Smooth muscle cell (in vitro differentiated cells): ENCODE data around the gene DNAAF2. TPM values are rescaled to one million over a fixed set of nuclear protein-coding genes. Genes with fewer than 3 reads are reported as not detected.
A peak's percentile ranks its signal among the peaks of the same experiment; 100 is the strongest.

Experiments used
- DNase-seq: peaks from one replicate; lab custom pipeline; 2025; ENCODE audit not compliant: unreplicated experiment; lab: John Stamatoyannopoulos, UW
- H2AFZ ChIP-seq: fragments of 200-600 bp; sonication (generic); 2 replicates; pipeline ENCODE4 v1.6.0; 2016; ENCODE audit warnings: antibody characterized with exemption, low read depth, mild to moderate bottlenecking
- H3F3A ChIP-seq: fragments of 200-600 bp; sonication (generic); 2 replicates; pipeline ENCODE4 v1.6.0; 2017; ENCODE audit warnings: antibody characterized with exemption, low read depth
- H3K27ac ChIP-seq: fragments of 200-600 bp; sonication (generic); 2 replicates; pipeline ENCODE4 v1.5.1; 2016; ENCODE audit warnings: low read depth, mild to moderate bottlenecking
- H3K27me3 ChIP-seq: fragments of 200-600 bp; sonication (generic); 2 replicates; pipeline ENCODE4 v1.6.1; 2016; ENCODE audit warnings: low read depth, mild to moderate bottlenecking
- H3K36me3 ChIP-seq: fragments of 200-600 bp; sonication (generic); 2 replicates; pipeline ENCODE4 v1.5.1; 2016; ENCODE audit warnings: low read depth
- H3K4me1 ChIP-seq: fragments of 200-600 bp; sonication (generic); 2 replicates; pipeline ENCODE4 v1.5.1; 2016; ENCODE audit warnings: low read depth
- H3K4me2 ChIP-seq: fragments of 200-600 bp; sonication (generic); 2 replicates; pipeline ENCODE4 v1.6.0; 2016; ENCODE audit warnings: mild to moderate bottlenecking
- H3K4me3 ChIP-seq: fragments of 200-600 bp; sonication (generic); 2 replicates; pipeline ENCODE4 v1.5.1; 2016; ENCODE audit warnings: mild to moderate bottlenecking
- H3K79me2 ChIP-seq: fragments of 200-600 bp; sonication (generic); 2 replicates; pipeline ENCODE4 v1.6.0; 2016; ENCODE audit warnings: low read depth, mild to moderate bottlenecking
- H3K9ac ChIP-seq: fragments of 200-600 bp; sonication (generic); 2 replicates; pipeline ENCODE4 v1.6.0; 2016; ENCODE audit warnings: low read depth
- H3K9me3 ChIP-seq: fragments of 200-600 bp; sonication (generic); replicated peaks from 2 replicates; pipeline ENCODE4 v1.5.1; 2016; ENCODE audit warnings: low read depth
- H4K20me1 ChIP-seq: fragments of 200-600 bp; sonication (generic); 2 replicates; pipeline ENCODE4 v1.6.0; 2016; ENCODE audit warnings: low read depth
- WGBS: methylation state at CpG from one replicate; pipeline ENCODE4 v1.1.7; 2016; ENCODE audit warnings: low lambda C conversion rate; 5-methylcytosine and 5-hydroxymethylcytosine counted together
- polyA plus RNA-seq: library from polyadenylated mRNA; unstranded; fragments of >200 nt; fragmentation: Nextera tagmentation; extraction: Ambion mirVana; gene quantifications from 2 replicates; pipeline ENCODE4 v1.2.1, GENCODE V29; 2016
- total RNA-seq: library from RNA; depleted of rRNA; stranded (reverse); fragments of >200 nt; gene quantifications from 2 replicates; pipeline ENCODE4 v1.2.3, GENCODE V29; 2014
- TF ChIP-seq, protein P1 (sequence below): fragments of 200-600 bp; sonication (generic); IDR thresholded peaks from 2 replicates; pipeline ENCODE4 v1.5.1; 2017; ENCODE audit warnings: borderline replicate concordance, mild to moderate bottlenecking, antibody characterized with exemption; ENCODE audit not compliant: insufficient read depth, poor library complexity, severe bottlenecking

The DNAAF2 gene, protein sequence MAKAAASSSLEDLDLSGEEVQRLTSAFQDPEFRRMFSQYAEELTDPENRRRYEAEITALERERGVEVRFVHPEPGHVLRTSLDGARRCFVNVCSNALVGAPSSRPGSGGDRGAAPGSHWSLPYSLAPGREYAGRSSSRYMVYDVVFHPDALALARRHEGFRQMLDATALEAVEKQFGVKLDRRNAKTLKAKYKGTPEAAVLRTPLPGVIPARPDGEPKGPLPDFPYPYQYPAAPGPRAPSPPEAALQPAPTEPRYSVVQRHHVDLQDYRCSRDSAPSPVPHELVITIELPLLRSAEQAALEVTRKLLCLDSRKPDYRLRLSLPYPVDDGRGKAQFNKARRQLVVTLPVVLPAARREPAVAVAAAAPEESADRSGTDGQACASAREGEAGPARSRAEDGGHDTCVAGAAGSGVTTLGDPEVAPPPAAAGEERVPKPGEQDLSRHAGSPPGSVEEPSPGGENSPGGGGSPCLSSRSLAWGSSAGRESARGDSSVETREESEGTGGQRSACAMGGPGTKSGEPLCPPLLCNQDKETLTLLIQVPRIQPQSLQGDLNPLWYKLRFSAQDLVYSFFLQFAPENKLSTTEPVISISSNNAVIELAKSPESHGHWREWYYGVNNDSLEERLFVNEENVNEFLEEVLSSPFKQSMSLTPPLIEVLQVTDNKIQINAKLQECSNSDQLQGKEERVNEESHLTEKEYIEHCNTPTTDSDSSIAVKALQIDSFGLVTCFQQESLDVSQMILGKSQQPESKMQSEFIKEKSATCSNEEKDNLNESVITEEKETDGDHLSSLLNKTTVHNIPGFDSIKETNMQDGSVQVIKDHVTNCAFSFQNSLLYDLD
- total RNA-seq (12.0 and 14.0 TPM in 2 replicates), polyA plus RNA-seq (10.4 and 11.3 TPM in 2 replicates)

DNA sequence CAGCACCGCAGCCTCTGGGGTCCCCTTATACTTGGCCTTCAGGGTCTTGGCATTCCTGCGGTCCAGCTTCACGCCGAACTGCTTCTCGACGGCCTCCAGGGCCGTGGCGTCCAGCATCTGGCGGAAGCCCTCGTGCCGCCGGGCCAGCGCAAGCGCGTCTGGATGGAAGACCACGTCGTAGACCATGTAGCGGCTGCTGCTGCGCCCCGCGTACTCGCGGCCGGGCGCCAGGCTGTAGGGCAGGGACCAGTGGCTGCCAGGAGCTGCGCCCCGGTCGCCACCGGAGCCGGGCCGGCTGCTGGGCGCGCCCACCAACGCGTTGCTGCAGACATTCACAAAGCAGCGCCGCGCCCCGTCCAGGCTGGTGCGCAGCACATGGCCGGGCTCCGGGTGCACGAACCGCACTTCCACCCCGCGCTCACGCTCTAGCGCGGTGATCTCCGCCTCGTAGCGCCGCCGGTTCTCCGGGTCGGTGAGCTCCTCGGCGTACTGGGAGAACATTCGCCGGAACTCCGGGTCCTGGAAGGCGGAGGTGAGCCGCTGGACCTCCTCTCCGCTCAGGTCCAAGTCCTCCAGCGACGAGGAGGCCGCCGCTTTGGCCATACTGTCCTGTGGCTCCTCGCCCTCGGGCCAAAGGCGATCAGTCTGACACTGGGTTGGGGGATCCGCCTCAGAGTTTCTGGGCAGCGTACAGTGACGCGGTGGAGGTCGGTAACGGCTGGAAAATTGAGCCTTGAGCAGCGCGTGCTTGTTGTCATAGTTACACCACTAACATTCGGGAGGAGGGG, at the start of gene DNAAF2:
DNAAF2 (minus strand) TSS at position 698 of the 788 bp plus-strand sequence; CDS start at position 603, 95 bp downstream.
- H3K4me3 ChIP-seq: peak within 1 kb of the TSS; percentile 62
- peak within 1 kb of the TSS; percentile 100 for H3K27ac ChIP-seq
- no peaks in the 10 kb centered on the region for H3K36me3 ChIP-seq
- H4K20me1 ChIP-seq: peaks cover 20% of the 10 kb centered on the region
- TF ChIP-seq, protein P1, sequence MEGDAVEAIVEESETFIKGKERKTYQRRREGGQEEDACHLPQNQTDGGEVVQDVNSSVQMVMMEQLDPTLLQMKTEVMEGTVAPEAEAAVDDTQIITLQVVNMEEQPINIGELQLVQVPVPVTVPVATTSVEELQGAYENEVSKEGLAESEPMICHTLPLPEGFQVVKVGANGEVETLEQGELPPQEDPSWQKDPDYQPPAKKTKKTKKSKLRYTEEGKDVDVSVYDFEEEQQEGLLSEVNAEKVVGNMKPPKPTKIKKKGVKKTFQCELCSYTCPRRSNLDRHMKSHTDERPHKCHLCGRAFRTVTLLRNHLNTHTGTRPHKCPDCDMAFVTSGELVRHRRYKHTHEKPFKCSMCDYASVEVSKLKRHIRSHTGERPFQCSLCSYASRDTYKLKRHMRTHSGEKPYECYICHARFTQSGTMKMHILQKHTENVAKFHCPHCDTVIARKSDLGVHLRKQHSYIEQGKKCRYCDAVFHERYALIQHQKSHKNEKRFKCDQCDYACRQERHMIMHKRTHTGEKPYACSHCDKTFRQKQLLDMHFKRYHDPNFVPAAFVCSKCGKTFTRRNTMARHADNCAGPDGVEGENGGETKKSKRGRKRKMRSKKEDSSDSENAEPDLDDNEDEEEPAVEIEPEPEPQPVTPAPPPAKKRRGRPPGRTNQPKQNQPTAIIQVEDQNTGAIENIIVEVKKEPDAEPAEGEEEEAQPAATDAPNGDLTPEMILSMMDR: no peak
- H2AFZ ChIP-seq: peak within 1 kb of the TSS; percentile 98
- peaks cover 72% of the 10 kb centered on the region for H3K79me2 ChIP-seq
- H3K9ac ChIP-seq: peak within 1 kb of the TSS; percentile 97
- peaks cover 12% of the 10 kb centered on the region for H3F3A ChIP-seq
- no peaks in the 10 kb centered on the region for H3K9me3 ChIP-seq
- H3K27me3 ChIP-seq: no peaks in the 10 kb centered on the region
- peak within 1 kb of the TSS; percentile 100 for H3K4me2 ChIP-seq
- peaks cover 9% of the 10 kb centered on the region for H3K4me1 ChIP-seq
- WGBS: under 1% methylated on average over 79 of the region's 80 CpGs
- DNase-seq: peak; percentile 76

DNA sequence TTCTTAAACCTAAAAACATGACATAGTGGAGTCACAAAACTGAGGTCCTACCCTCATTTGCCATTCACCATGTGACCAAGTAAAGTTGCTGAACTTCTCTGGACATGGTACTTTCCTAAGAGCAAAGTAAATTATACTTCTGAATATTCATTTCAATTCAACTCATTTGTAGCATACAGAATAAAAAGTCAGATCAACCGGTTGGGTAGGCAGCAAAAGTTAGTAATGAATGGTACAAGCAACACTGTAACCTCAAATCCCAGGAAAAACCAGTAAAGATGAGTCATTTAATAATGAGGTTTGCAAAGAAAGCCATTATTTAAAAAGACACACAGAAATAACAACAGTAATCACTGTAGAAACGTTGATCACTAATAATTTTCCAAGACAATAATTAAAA, 44.2 kb upstream of the DNAAF2 start:
- H4K20me1 ChIP-seq: no peaks in the 10 kb centered on the region
- H3K4me1 ChIP-seq: no peaks in the 10 kb centered on the region
- H2AFZ ChIP-seq: no peak overlapping the region
- no peaks in the 10 kb centered on the region for H3F3A ChIP-seq
- peak overlapping the region; percentile 17 for H3K4me2 ChIP-seq
- no peaks in the 10 kb centered on the region for H3K79me2 ChIP-seq
- H3K27me3 ChIP-seq: no peaks in the 10 kb centered on the region
- H3K9me3 ChIP-seq: no peaks in the 10 kb centered on the region
- no peak overlapping the region for H3K9ac ChIP-seq
- peak overlapping the region; percentile 2 for H3K27ac ChIP-seq
- H3K36me3 ChIP-seq: no peaks in the 10 kb centered on the region
- TF ChIP-seq, protein P1: no peak
- no peak for DNase-seq
- 48% methylated on average over 2 of the region's 2 CpGs for WGBS
- no peak overlapping the region for H3K4me3 ChIP-seq

- no peaks in the 10 kb centered on the region for H3K27me3 ChIP-seq
- WGBS: 98% methylated on average over 4 of the region's 4 CpGs
- DNase-seq: no peak
These were observed 42.6 kb upstream of the DNAAF2 start for GRCh38 chr14:49677643-49678042.

More at GRCh38 chr14:49677643-49678042, 42.6 kb upstream of the DNAAF2 start:
- H3F3A ChIP-seq: no peaks in the 10 kb centered on the region
- H3K9ac ChIP-seq: no peak overlapping the region
- no peaks in the 10 kb centered on the region for H3K79me2 ChIP-seq
- no peak overlapping the region for H3K4me2 ChIP-seq
- H3K4me1 ChIP-seq: no peaks in the 10 kb centered on the region
- H3K36me3 ChIP-seq: no peaks in the 10 kb centered on the region
- no peak overlapping the region for H3K4me3 ChIP-seq
- no peaks in the 10 kb centered on the region for H3K9me3 ChIP-seq
- no peak overlapping the region for H2AFZ ChIP-seq
- TF ChIP-seq, protein P1: no peak
- no peak overlapping the region for H3K27ac ChIP-seq
- no peaks in the 10 kb centered on the region for H4K20me1 ChIP-seq
